Caki2 (cell line): ENCODE measurements around the gene SNX17. TPM values are rescaled to one million over a fixed set of nuclear protein-coding genes. Genes with fewer than 3 reads are reported as not detected.

Experiments
- DNase-seq: peaks from one replicate; pipeline ENCODE4 v3.0.0-alpha.2; 2015; ENCODE audit warnings: low read depth
- in situ Hi-C: cut with HindIII; loops from 2 replicates; pipeline ENCODE4 v1.10.0; 2016; ENCODE audit warnings: low sequenced_read_pairs, low pct_unique_long_range_greater_than_20kb, mixed read lengths
- total RNA-seq: library from RNA; depleted of rRNA; stranded (reverse); fragments of >200 nt; shearing (Covaris generic); gene quantifications from 2 replicates; pipeline ENCODE4 v1.2.3, GENCODE V29; 2014; ENCODE audit warnings: low replicate concordance

The SNX17 gene
- total RNA-seq, 1 experiment from 2014 or later = 358 TPM

GRCh38 chr2:27356382-27357181 is 13.8 kb upstream of the SNX17 start, which contains the start of gene GTF3C2:
Gene GTF3C2 (minus strand): TSS chr2:27356764. CDS start chr2:27343554, 13,210 bp downstream.
- in situ Hi-C loops = no loop called here
- peak; percentile 99 for DNase-seq

- no peak for DNase-seq
- in situ Hi-C loops = no loop called here
Measured at GRCh38 chr2:27362678-27363420, 7.6 kb upstream of the SNX17 start.

- in situ Hi-C loops = no loop called here
- no peak for DNase-seq
Measured at GRCh38 chr2:27363933-27364332, 6.5 kb upstream of the SNX17 start.

GRCh38 chr2:27369471-27370025 is 868 bp upstream of the SNX17 start:
- DNase-seq = no peak
- in situ Hi-C loops = no loop called here

GRCh38 chr2:27370816-27371620 is 602 bp downstream of the SNX17 start:
- in situ Hi-C loops = no loop called here
- DNase-seq = peak; percentile 40

GRCh38 chr2:27372937-27373336 is 2.5 kb downstream of the SNX17 start:
- no peak for DNase-seq
- in situ Hi-C loops = no loop called here

- in situ Hi-C loops = no loop called here
- no peak for DNase-seq
Measured at GRCh38 chr2:27373567-27373966, 3.2 kb downstream of the SNX17 start.

- DNase-seq = no peak
- in situ Hi-C loops = no loop called here
Measured at GRCh38 chr2:27375513-27376099, 5.2 kb downstream of the SNX17 start.

- in situ Hi-C loops = no loop called here
- no peak for DNase-seq
Measured at GRCh38 chr2:27376151-27376865, 5.9 kb downstream of the SNX17 start.

GRCh38 chr2:27376866-27377617 is 6.6 kb downstream of the SNX17 start:
- in situ Hi-C loops = no loop called here
- DNase-seq = no peak

- DNase-seq = no peak
- in situ Hi-C loops = no loop called here
Measured at GRCh38 chr2:27377618-27378095, 7.2 kb downstream of the SNX17 start.

- in situ Hi-C loops = no loop called here
Measured at GRCh38 chr2:27378096-27378808, 7.8 kb downstream of the SNX17 start.

GRCh38 chr2:27378809-27379290 is 8.4 kb downstream of the SNX17 start:
- in situ Hi-C loops = no loop called here
- DNase-seq = no peak

More at GRCh38 chr2:27378096-27378808, 7.8 kb downstream of the SNX17 start:
- DNase-seq = peak; percentile 41

GRCh38 chr2:27379383-27379835 is 9.0 kb downstream of the SNX17 start:
- in situ Hi-C loops = no loop called here

GRCh38 chr2:27379836-27380625 is 9.6 kb downstream of the SNX17 start:
- peak; percentile 65 for DNase-seq
- in situ Hi-C loops = no loop called here

More at GRCh38 chr2:27379383-27379835, 9.0 kb downstream of the SNX17 start:
- DNase-seq = no peak
